Epithelial cell of alveolus of lung (primary cell): ENCODE measurements around the gene GYPE. TPM values are rescaled to one million over a fixed set of nuclear protein-coding genes. Genes with fewer than 3 reads are reported as not detected.

Source experiments
- total RNA-seq: library from RNA; depleted of rRNA; stranded (reverse); fragments of >200 nt; gene quantifications from 2 replicates; pipeline ENCODE4 v1.2.1, GENCODE V29; 2015

GYPE gene
- 1.0 and 2.8 TPM in 2 replicates for total RNA-seq

DNA sequence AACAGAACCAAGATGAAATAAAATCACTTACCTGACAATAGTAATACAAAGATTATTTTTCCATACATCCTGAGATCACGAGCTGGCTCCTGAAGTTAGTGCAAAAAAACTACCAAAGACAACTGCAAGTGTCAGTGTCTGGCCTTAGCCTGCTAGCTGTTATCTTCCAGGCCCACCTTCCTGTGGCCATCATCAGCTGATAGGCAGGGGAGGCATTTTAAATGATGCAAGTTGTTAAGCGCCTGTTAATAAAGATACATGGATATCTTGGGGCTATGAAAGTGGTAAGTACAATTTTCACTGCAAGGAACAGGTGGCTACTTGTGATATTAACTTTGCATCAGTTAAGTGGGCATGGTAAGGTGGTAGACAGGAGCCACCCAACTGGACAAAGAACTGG is at the start of gene GYPE:
Gene GYPE (minus strand): TSS at position 120 of the 400 bp plus-strand sequence. CDS start 52 bp downstream, at position 68.

Other genes starting within 250 kb of the GYPE start
- gene FREM3, start 204.9 kb downstream of the GYPE start, total RNA-seq: not detected in 2 replicates
- not detected in 2 replicates for gene GYPB, start 113.8 kb upstream of the GYPE start, total RNA-seq
- gene GYPA, start 235.2 kb upstream of the GYPE start, total RNA-seq: not detected in 2 replicates